ENCODE data around the gene QRICH2. TPM values are rescaled to one million over a fixed set of nuclear protein-coding genes. Genes with fewer than 3 reads are reported as not detected.

Gene QRICH2
- total and polyA plus RNA-seq, 9 of the 15 experiments (the other 6 are each of a cell fraction or from before 2014, with no cell fraction given), result 0.03 to 1.6 (median 0.81) TPM

GRCh38 chr17:76248013-76248782, 59.9 kb downstream of the QRICH2 start:
- POLR2A ChIA-PET, result interaction anchor here (0.6 to 17.8 kb wide), 9 partner anchors 7 to 512 kb away, joined by 3 to 227 read pairs (median 3); partner anchors contain the start of genes RNF157 and UBALD2
- no peak overlapping the region for H3K4me3 ChIP-seq
- DNase-seq (ENCODE audit: extremely low read depth in 1 of 4, low spot score in 3 of 4) (no peak), FAIRE-seq (no peak), ATAC-seq (peak; percentile 15; the same call in 2 of the 3 replicates)
- BruUV-seq (replicated peaks), result no TSS peak
- WGBS (ENCODE audit: insufficient coverage, low coverage, missing lambda C conversion rate), result 33% methylated on average over 11 of the region's 11 CpGs
- H3K9ac ChIP-seq (ENCODE audit: insufficient read depth in 1 of 2, low read depth in 2 of 2, low read length in 2 of 2), result no peak overlapping the region
- no peaks in the 10 kb centered on the region for H3K27me3 ChIP-seq (ENCODE audit: control insufficient read depth in 2 of 2, insufficient read depth in 2 of 2, low read length in 2 of 2)
- H3K27ac ChIP-seq (ENCODE audit: extremely low read depth, low read depth, low read length), result no peak overlapping the region
- in situ Hi-C loops (cut with MboI) (no loop called here), intact Hi-C loops (cut with micrococcal nuclease) (no loop called here)
- H3K79me2 ChIP-seq (ENCODE audit: control insufficient read depth, insufficient read depth, low read length), result no peaks in the 10 kb centered on the region
- H3K9me3 ChIP-seq (replicated peaks; ENCODE audit: control insufficient read depth, insufficient read depth, low read depth, low read length), result no peaks in the 10 kb centered on the region
- H3K4me1 ChIP-seq (replicated peaks in 1 of 2; ENCODE audit: control insufficient read depth in 2 of 2, insufficient read depth in 2 of 2, low read length in 2 of 2), result peaks cover 14 to 18% of the 10 kb centered on the region in 2 experiments; a peak in 3 of 5 replicates
- 0 out of 2 replicates have a peak overlapping the region, but pooled peaks have one; percentile 8 for H2AFZ ChIP-seq (ENCODE audit: low read depth, low read length)
- no peaks in the 10 kb centered on the region for H4K20me1 ChIP-seq (replicated peaks; ENCODE audit: control insufficient read depth, insufficient read depth, low read length)
- no peaks in the 10 kb centered on the region for H3K9me1 ChIP-seq (ENCODE audit: control insufficient read depth, insufficient read depth, low read length)
- H3K4me2 ChIP-seq (ENCODE audit: insufficient read depth, low read length), result no peak overlapping the region
- no peaks in the 10 kb centered on the region for H3K36me3 ChIP-seq (ENCODE audit: control insufficient read depth, insufficient read depth, low read length)
- CTCF ChIA-PET (ENCODE audit: low intra/inter-chr PET ratio), result no interaction called here
- no peak for TF ChIP-seq HDAC2 (IDR thresholded peaks at IDR 0.05)
- TF ChIP-seq CBX3 (IDR thresholded peaks at IDR 0.05; ENCODE audit: borderline replicate concordance in 1 of 2, low read length in 2 of 2), result no peak
- TF ChIP-seq RREB1 (CRISPR knock-in tag; IDR thresholded peaks at IDR 0.05), result no peak
- TF ChIP-seq CTCF (IDR thresholded peaks at IDR 0.05 in 2 of 3, conservative IDR thresholded peaks at IDR 0.05 in 1 of 3; ENCODE audit: insufficient read depth in 2 of 3, low read depth in 1 of 3, low read length in 3 of 3), result peak in 1 of 3 experiments; percentile 3; a peak in 1 of 6 replicates
- peak; percentile 65; the same call in 1 of the 2 replicates for TF ChIP-seq ZEB2 (IDR thresholded peaks at IDR 0.05)
- peak; percentile 42; the same call in 1 of the 2 replicates for TF ChIP-seq SMARCA4 (IDR thresholded peaks at IDR 0.05)

Data from K562 (cell line).